ENCODE results near the gene HECW1.
"Not testable (repeated sequence)": the region's sequence is repeated elsewhere in the genome, so short reads cannot be mapped to it uniquely, and the experiment has no call there.

The HECW1 gene

GRCh38 chr7:43112459-43112940, at the start of gene HECW1:
TSS of gene HECW1 (plus strand) at chr7:43112647. CDS start at chr7:43243906, 131,259 bp downstream.
- H3K27ac ChIP-seq: no peak within 1 kb of the TSS
- H3K4me3 ChIP-seq (ENCODE audit: low read depth, low read length): peak within 1 kb of the TSS; percentile 47
- DNase-seq: no peak
- H3K36me3 ChIP-seq (replicated peaks): no peaks in the 10 kb centered on the region
- peaks cover 14% of the 10 kb centered on the region for H3K27me3 ChIP-seq (replicated peaks)
- no peak for TF ChIP-seq CTCF (IDR thresholded peaks at IDR 0.05; ENCODE audit: low read depth, low read length, missing control alignments)
- in situ Hi-C loops (cut with HindIII; ENCODE audit: low pct_ligation_motif_present, low sequenced_read_pairs): no loop called here

- TF ChIP-seq CTCF (IDR thresholded peaks at IDR 0.05; ENCODE audit: low read depth, low read length, missing control alignments): peak; percentile 70
- no peak overlapping the region for H3K27ac ChIP-seq
- in situ Hi-C loops (cut with HindIII; ENCODE audit: low pct_ligation_motif_present, low sequenced_read_pairs): no loop called here
- DNase-seq: no peak
- H3K27me3 ChIP-seq (replicated peaks): no peaks in the 10 kb centered on the region
- no peaks in the 10 kb centered on the region for H3K36me3 ChIP-seq (replicated peaks)
- H3K4me3 ChIP-seq (ENCODE audit: low read depth, low read length): no peak overlapping the region
These were observed 40.8 kb upstream of the HECW1 start for GRCh38 chr7:43071604-43072003.

GRCh38 chr7:43072530-43072929, 39.9 kb upstream of the HECW1 start:
- DNase-seq: peak; percentile 25
- TF ChIP-seq CTCF (IDR thresholded peaks at IDR 0.05; ENCODE audit: low read depth, low read length, missing control alignments): no peak
- in situ Hi-C loops (cut with HindIII; ENCODE audit: low pct_ligation_motif_present, low sequenced_read_pairs): no loop called here
- Histone ChIP-seq H3K36me3 (replicated peaks) (no peaks in the 10 kb centered on the region), H3K27me3 (replicated peaks) (no peaks in the 10 kb centered on the region), H3K27ac (no peak overlapping the region), H3K4me3 (ENCODE audit: low read depth, low read length) (no peak overlapping the region)

- H3K27ac ChIP-seq; H3K36me3 ChIP-seq (replicated peaks); H3K27me3 ChIP-seq (replicated peaks); H3K4me3 ChIP-seq (ENCODE audit: low read depth, low read length); in situ Hi-C loops (cut with HindIII; ENCODE audit: low pct_ligation_motif_present, low sequenced_read_pairs); DNase-seq: not testable (repeated sequence)
These were observed 38.6 kb upstream of the HECW1 start for GRCh38 chr7:43073811-43074210.

- TF ChIP-seq CTCF (IDR thresholded peaks at IDR 0.05; ENCODE audit: low read depth, low read length, missing control alignments): no peak
- Histone ChIP-seq H3K4me3 (ENCODE audit: low read depth, low read length) (no peak overlapping the region), H3K27ac (no peak overlapping the region), H3K27me3 (replicated peaks) (no peaks in the 10 kb centered on the region), H3K36me3 (replicated peaks) (no peaks in the 10 kb centered on the region)
- DNase-seq: peak; percentile 2
- in situ Hi-C loops (cut with HindIII; ENCODE audit: low pct_ligation_motif_present, low sequenced_read_pairs): no loop called here
These were observed 36.2 kb upstream of the HECW1 start for GRCh38 chr7:43076189-43076605.

- in situ Hi-C loops (cut with HindIII; ENCODE audit: low pct_ligation_motif_present, low sequenced_read_pairs): no loop called here
- DNase-seq: no peak
- no peak overlapping the region for H3K27ac ChIP-seq
- H3K4me3 ChIP-seq (ENCODE audit: low read depth, low read length): no peak overlapping the region
- H3K27me3 ChIP-seq (replicated peaks): no peaks in the 10 kb centered on the region
- TF ChIP-seq CTCF (IDR thresholded peaks at IDR 0.05; ENCODE audit: low read depth, low read length, missing control alignments): no peak
- no peaks in the 10 kb centered on the region for H3K36me3 ChIP-seq (replicated peaks)
These were observed 35.8 kb upstream of the HECW1 start for GRCh38 chr7:43076606-43077005.

Data from brain microvascular endothelial cell (primary cell).